ENCODE results near the gene IMPA2.

DNA sequence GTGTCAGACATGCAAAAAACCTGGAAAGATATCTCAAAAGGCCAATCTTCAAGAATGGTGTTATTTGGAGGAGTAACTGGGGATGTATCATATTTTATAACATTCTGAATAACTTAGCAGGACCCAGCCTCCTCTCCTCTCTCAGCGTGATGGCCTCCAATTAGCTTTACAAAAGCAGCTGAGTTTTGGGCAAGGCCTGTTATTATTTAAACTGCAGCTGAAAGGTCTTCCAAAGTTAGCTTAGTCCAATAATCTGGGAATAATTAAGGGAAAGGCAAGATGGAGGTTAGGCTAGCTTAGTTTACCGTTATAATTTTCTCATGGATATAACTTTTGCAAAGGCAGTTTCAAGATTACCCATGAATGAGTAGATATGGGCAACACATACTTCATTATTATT lies 40.4 kb upstream of the IMPA2 start:
- TF ChIP-seq KLF12 (CRISPR knock-in tag; IDR thresholded peaks at IDR 0.05; ENCODE audit: borderline replicate concordance) = no peak
- no peak for TF ChIP-seq MXI1 (IDR thresholded peaks at IDR 0.05; ENCODE audit: borderline replicate concordance, low read depth, low read length)
- TF ChIP-seq, protein P1, sequence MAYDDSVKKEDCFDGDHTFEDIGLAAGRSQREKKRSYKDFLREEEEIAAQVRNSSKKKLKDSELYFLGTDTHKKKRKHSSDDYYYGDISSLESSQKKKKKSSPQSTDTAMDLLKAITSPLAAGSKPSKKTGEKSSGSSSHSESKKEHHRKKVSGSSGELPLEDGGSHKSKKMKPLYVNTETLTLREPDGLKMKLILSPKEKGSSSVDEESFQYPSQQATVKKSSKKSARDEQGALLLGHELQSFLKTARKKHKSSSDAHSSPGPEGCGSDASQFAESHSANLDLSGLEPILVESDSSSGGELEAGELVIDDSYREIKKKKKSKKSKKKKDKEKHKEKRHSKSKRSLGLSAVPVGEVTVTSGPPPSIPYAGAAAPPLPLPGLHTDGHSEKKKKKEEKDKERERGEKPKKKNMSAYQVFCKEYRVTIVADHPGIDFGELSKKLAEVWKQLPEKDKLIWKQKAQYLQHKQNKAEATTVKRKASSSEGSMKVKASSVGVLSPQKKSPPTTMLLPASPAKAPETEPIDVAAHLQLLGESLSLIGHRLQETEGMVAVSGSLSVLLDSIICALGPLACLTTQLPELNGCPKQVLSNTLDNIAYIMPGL (CRISPR knock-in tag; IDR thresholded peaks at IDR 0.05; ENCODE audit: borderline replicate concordance in 1 of 2, low read depth in 1 of 2) = no peak
- TF ChIP-seq, protein P2, sequence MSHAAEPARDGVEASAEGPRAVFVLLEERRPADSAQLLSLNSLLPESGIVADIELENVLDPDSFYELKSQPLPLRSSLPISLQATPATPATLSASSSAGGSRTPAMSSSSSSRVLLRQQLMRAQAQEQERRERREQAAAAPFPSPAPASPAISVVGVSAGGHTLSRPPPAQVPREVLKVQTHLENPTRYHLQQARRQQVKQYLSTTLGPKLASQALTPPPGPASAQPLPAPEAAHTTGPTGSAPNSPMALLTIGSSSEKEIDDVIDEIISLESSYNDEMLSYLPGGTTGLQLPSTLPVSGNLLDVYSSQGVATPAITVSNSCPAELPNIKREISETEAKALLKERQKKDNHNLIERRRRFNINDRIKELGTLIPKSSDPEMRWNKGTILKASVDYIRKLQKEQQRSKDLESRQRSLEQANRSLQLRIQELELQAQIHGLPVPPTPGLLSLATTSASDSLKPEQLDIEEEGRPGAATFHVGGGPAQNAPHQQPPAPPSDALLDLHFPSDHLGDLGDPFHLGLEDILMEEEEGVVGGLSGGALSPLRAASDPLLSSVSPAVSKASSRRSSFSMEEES (CRISPR knock-in tag; IDR thresholded peaks at IDR 0.05) = no peak
- TF ChIP-seq, protein P3, sequence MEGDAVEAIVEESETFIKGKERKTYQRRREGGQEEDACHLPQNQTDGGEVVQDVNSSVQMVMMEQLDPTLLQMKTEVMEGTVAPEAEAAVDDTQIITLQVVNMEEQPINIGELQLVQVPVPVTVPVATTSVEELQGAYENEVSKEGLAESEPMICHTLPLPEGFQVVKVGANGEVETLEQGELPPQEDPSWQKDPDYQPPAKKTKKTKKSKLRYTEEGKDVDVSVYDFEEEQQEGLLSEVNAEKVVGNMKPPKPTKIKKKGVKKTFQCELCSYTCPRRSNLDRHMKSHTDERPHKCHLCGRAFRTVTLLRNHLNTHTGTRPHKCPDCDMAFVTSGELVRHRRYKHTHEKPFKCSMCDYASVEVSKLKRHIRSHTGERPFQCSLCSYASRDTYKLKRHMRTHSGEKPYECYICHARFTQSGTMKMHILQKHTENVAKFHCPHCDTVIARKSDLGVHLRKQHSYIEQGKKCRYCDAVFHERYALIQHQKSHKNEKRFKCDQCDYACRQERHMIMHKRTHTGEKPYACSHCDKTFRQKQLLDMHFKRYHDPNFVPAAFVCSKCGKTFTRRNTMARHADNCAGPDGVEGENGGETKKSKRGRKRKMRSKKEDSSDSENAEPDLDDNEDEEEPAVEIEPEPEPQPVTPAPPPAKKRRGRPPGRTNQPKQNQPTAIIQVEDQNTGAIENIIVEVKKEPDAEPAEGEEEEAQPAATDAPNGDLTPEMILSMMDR (CRISPR knock-in tag; IDR thresholded peaks at IDR 0.05) = no peak
- TF ChIP-seq, protein P4, sequence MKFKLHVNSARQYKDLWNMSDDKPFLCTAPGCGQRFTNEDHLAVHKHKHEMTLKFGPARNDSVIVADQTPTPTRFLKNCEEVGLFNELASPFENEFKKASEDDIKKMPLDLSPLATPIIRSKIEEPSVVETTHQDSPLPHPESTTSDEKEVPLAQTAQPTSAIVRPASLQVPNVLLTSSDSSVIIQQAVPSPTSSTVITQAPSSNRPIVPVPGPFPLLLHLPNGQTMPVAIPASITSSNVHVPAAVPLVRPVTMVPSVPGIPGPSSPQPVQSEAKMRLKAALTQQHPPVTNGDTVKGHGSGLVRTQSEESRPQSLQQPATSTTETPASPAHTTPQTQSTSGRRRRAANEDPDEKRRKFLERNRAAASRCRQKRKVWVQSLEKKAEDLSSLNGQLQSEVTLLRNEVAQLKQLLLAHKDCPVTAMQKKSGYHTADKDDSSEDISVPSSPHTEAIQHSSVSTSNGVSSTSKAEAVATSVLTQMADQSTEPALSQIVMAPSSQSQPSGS (CRISPR knock-in tag; IDR thresholded peaks at IDR 0.05) = no peak
- no peak for TF ChIP-seq TAF1 (CRISPR knock-in tag; IDR thresholded peaks at IDR 0.05)
- TF ChIP-seq RXRA (CRISPR knock-in tag; IDR thresholded peaks at IDR 0.05) = no peak
- TF ChIP-seq, protein P5, sequence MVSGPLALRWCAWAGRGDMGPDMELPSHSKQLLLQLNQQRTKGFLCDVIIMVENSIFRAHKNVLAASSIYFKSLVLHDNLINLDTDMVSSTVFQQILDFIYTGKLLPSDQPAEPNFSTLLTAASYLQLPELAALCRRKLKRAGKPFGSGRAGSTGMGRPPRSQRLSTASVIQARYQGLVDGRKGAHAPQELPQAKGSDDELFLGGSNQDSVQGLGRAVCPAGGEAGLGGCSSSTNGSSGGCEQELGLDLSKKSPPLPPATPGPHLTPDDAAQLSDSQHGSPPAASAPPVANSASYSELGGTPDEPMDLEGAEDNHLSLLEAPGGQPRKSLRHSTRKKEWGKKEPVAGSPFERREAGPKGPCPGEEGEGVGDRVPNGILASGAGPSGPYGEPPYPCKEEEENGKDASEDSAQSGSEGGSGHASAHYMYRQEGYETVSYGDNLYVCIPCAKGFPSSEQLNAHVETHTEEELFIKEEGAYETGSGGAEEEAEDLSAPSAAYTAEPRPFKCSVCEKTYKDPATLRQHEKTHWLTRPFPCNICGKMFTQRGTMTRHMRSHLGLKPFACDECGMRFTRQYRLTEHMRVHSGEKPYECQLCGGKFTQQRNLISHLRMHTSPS (CRISPR knock-in tag; IDR thresholded peaks at IDR 0.05; ENCODE audit: low read depth) = no peak
- TF ChIP-seq SNAI1 (CRISPR knock-in tag; IDR thresholded peaks at IDR 0.05; ENCODE audit: borderline replicate concordance) = no peak
- TF ChIP-seq TAF15 (IDR thresholded peaks at IDR 0.05; ENCODE audit: low read depth, low read length, poor library complexity, severe bottlenecking) = no peak
- TF ChIP-seq ZNF383 (CRISPR knock-in tag; IDR thresholded peaks at IDR 0.05; ENCODE audit: borderline replicate concordance) = no peak
- TF ChIP-seq ZNF674 (CRISPR knock-in tag; IDR thresholded peaks at IDR 0.05; ENCODE audit: low read depth) = no peak
- no peak for TF ChIP-seq TARDBP (CRISPR knock-in tag; IDR thresholded peaks at IDR 0.05)

All from HepG2 (cell line).